BLaER1 (cell line): Measurements from ENCODE around the gene IL17RD.

Experiments used
- H3K27ac ChIP-seq: shearing (Covaris generic); formaldehyde crosslinking; 2 replicates; pipeline ENCODE4 v1.8.1; 2022
- H3K27me3 ChIP-seq: shearing (Covaris generic); formaldehyde crosslinking; 2 replicates; pipeline ENCODE4 v1.8.1; 2022
- H3K36me3 ChIP-seq: shearing (Covaris generic); formaldehyde crosslinking; 2 replicates; pipeline ENCODE4 v1.8.1; 2022
- H3K4me1 ChIP-seq: shearing (Covaris generic); formaldehyde crosslinking; 2 replicates; pipeline ENCODE4 v1.8.1; 2022
- H3K4me2 ChIP-seq: shearing (Covaris generic); formaldehyde crosslinking; 2 replicates; pipeline ENCODE4 v1.8.1; 2022
- H3K4me3 ChIP-seq: shearing (Covaris generic); formaldehyde crosslinking; 2 replicates; pipeline ENCODE4 v1.8.1; 2022
- H3K9ac ChIP-seq: shearing (Covaris generic); formaldehyde crosslinking; 2 replicates; pipeline ENCODE4 v1.8.1; 2022
- H3K9me3 ChIP-seq: shearing (Covaris generic); formaldehyde crosslinking; 2 replicates; pipeline ENCODE4 v1.8.1; 2022
- H4K20me1 ChIP-seq: shearing (Covaris generic); formaldehyde crosslinking; 2 replicates; pipeline ENCODE4 v1.8.1; 2022
- Cebpa-rat ChIP-seq: shearing (Covaris generic); IDR thresholded peaks from 2 replicates; pipeline ENCODE4 v1.8.1; 2022

Gene IL17RD

GRCh38 chr3:57160076-57160764, 4.9 kb downstream of the IL17RD start:
- Histone ChIP-seq H4K20me1 (peaks cover 13% of the 10 kb centered on the region; the same call in 1 of the 2 replicates), H3K4me2 (peak overlapping the region; percentile 84), H3K27ac (no peak overlapping the region), H3K9ac (no peak overlapping the region), H3K4me3 (no peak overlapping the region), H3K4me1 (peaks cover 50% of the 10 kb centered on the region), H3K36me3 (no peaks in the 10 kb centered on the region), H3K27me3 (peaks cover 44% of the 10 kb centered on the region), H3K9me3 (no peaks in the 10 kb centered on the region)
- TF ChIP-seq Cebpa-rat, result no peak

- peak overlapping the region; percentile 84 for H3K4me2 ChIP-seq
- no peak overlapping the region for H3K9ac ChIP-seq
- no peaks in the 10 kb centered on the region for H3K36me3 ChIP-seq
- no peak overlapping the region for H3K27ac ChIP-seq
- H3K4me3 ChIP-seq, result no peak overlapping the region
- peaks cover 33% of the 10 kb centered on the region for H3K27me3 ChIP-seq
- no peaks in the 10 kb centered on the region for H3K9me3 ChIP-seq
- peaks cover 7% of the 10 kb centered on the region; the same call in 1 of the 2 replicates for H4K20me1 ChIP-seq
- TF ChIP-seq Cebpa-rat, result no peak
- peaks cover 50% of the 10 kb centered on the region for H3K4me1 ChIP-seq
These were observed 6.1 kb downstream of the IL17RD start for GRCh38 chr3:57158813-57159738.

GRCh38 chr3:57158325-57158724, 6.8 kb downstream of the IL17RD start:
- peaks cover 49% of the 10 kb centered on the region for H3K4me1 ChIP-seq
- H3K27me3 ChIP-seq, result peaks cover 26% of the 10 kb centered on the region
- H3K9me3 ChIP-seq, result no peaks in the 10 kb centered on the region

GRCh38 chr3:57157545-57157944, 7.6 kb downstream of the IL17RD start:
- H3K4me2 ChIP-seq, result 0 out of 2 replicates have a peak overlapping the region, but pooled peaks have one; percentile 1
- H3K9me3 ChIP-seq, result no peaks in the 10 kb centered on the region
- no peak overlapping the region for H3K27ac ChIP-seq
- TF ChIP-seq Cebpa-rat, result no peak
- no peaks in the 10 kb centered on the region for H3K36me3 ChIP-seq
- H4K20me1 ChIP-seq, result 0 out of 2 replicates have a peak, but pooled peaks cover 4% of the 10 kb centered on the region
- no peak overlapping the region for H3K4me3 ChIP-seq
- H3K9ac ChIP-seq, result no peak overlapping the region
- peaks cover 49% of the 10 kb centered on the region for H3K4me1 ChIP-seq
- peaks cover 18% of the 10 kb centered on the region for H3K27me3 ChIP-seq

More at GRCh38 chr3:57158325-57158724, 6.8 kb downstream of the IL17RD start:
- Histone ChIP-seq H3K27ac (no peak overlapping the region), H3K9ac (no peak overlapping the region), H4K20me1 (0 out of 2 replicates have a peak, but pooled peaks cover 4% of the 10 kb centered on the region), H3K36me3 (no peaks in the 10 kb centered on the region), H3K4me2 (peak overlapping the region; percentile 84), H3K4me3 (no peak overlapping the region)
- no peak for TF ChIP-seq Cebpa-rat

GRCh38 chr3:57155310-57155643, 9.9 kb downstream of the IL17RD start:
- no peak overlapping the region for H3K9ac ChIP-seq
- H3K4me2 ChIP-seq, result peak overlapping the region; percentile 42
- no peak overlapping the region for H3K27ac ChIP-seq

GRCh38 chr3:57154470-57155309, 10.5 kb downstream of the IL17RD start:
- no peak for TF ChIP-seq Cebpa-rat
- Histone ChIP-seq H3K4me2 (peak overlapping the region; percentile 42), H3K9ac (no peak overlapping the region), H3K27me3 (no peaks in the 10 kb centered on the region), H3K9me3 (no peaks in the 10 kb centered on the region), H3K36me3 (no peaks in the 10 kb centered on the region), H4K20me1 (no peaks in the 10 kb centered on the region), H3K27ac (no peak overlapping the region), H3K4me1 (peaks cover 37% of the 10 kb centered on the region), H3K4me3 (no peak overlapping the region)

More at GRCh38 chr3:57155310-57155643, 9.9 kb downstream of the IL17RD start:
- no peaks in the 10 kb centered on the region for H3K27me3 ChIP-seq
- no peak for TF ChIP-seq Cebpa-rat
- no peak overlapping the region for H3K4me3 ChIP-seq
- no peaks in the 10 kb centered on the region for H3K9me3 ChIP-seq
- H4K20me1 ChIP-seq, result 0 out of 2 replicates have a peak, but pooled peaks cover under 1% of the 10 kb centered on the region
- H3K36me3 ChIP-seq, result no peaks in the 10 kb centered on the region
- peaks cover 42% of the 10 kb centered on the region for H3K4me1 ChIP-seq

GRCh38 chr3:57152151-57153143, 12.7 kb downstream of the IL17RD start:
- no peak overlapping the region for H3K9ac ChIP-seq
- TF ChIP-seq Cebpa-rat, result no peak
- H3K36me3 ChIP-seq, result no peaks in the 10 kb centered on the region
- H3K4me1 ChIP-seq, result peaks cover 14% of the 10 kb centered on the region
- H3K27me3 ChIP-seq, result no peaks in the 10 kb centered on the region
- no peak overlapping the region for H3K4me2 ChIP-seq
- no peaks in the 10 kb centered on the region for H4K20me1 ChIP-seq
- H3K9me3 ChIP-seq, result no peaks in the 10 kb centered on the region
- no peak overlapping the region for H3K27ac ChIP-seq
- H3K4me3 ChIP-seq, result no peak overlapping the region

- H3K27ac ChIP-seq, result no peak overlapping the region
- no peak overlapping the region for H3K9ac ChIP-seq
- no peak overlapping the region for H3K4me2 ChIP-seq
- no peaks in the 10 kb centered on the region for H3K27me3 ChIP-seq
- H3K4me3 ChIP-seq, result no peak overlapping the region
- no peaks in the 10 kb centered on the region for H3K36me3 ChIP-seq
- no peak for TF ChIP-seq Cebpa-rat
- H3K9me3 ChIP-seq, result no peaks in the 10 kb centered on the region
- peaks cover 11% of the 10 kb centered on the region for H3K4me1 ChIP-seq
- no peaks in the 10 kb centered on the region for H4K20me1 ChIP-seq
These were observed 13.4 kb downstream of the IL17RD start for GRCh38 chr3:57151749-57152148.
